Prostate gland (tissue), 2 donors: ENCODE measurements around the gene AS3MT. TPM values are rescaled to one million over a fixed set of nuclear protein-coding genes. Genes with fewer than 3 reads are reported as not detected.

ENCODE experiments used
- DNase-seq: peaks from one replicate; pipeline ENCODE4 v3.0.0-alpha.2; 2019; ENCODE audit warnings: low spot score
- H3K27ac ChIP-seq, 2 donors: fragments of 200-600 bp; sonication (generic); 2 replicates each; pipeline ENCODE4 v1.5.1; 2017 to 2019
- H3K27me3 ChIP-seq: fragments of 200-600 bp; sonication (generic); replicated peaks from 2 replicates; pipeline ENCODE4 v1.5.1; 2019; ENCODE audit not compliant: insufficient read depth
- H3K36me3 ChIP-seq, 2 donors: fragments of 200-600 bp; sonication (generic); 1 replicate in 1 of 2; 2 replicates in 1 of 2; pipeline versions ENCODE4 v1.5.1 to v1.8.1; 2017 to 2019
- H3K4me1 ChIP-seq: fragments of 200-600 bp; sonication (generic); replicated peaks from 2 replicates; pipeline ENCODE4 v1.5.1; 2019
- H3K4me3 ChIP-seq, 2 donors: fragments of 200-600 bp; sonication (generic); 2 replicates each; pipeline ENCODE4 v1.5.1; 2017 to 2019
- H3K9me3 ChIP-seq: fragments of 200-600 bp; sonication (generic); 2 replicates; pipeline ENCODE4 v1.5.1; 2017
- POLR2A ChIP-seq: fragments of 450-650 bp; IDR thresholded peaks from one replicate; pipeline ENCODE4 v1.6.1; 2016; ENCODE audit warnings: antibody characterized with exemption, mild to moderate bottlenecking
- POLR2AphosphoS5 ChIP-seq: sonication (generic); formaldehyde crosslinking; IDR thresholded peaks from one replicate; pipeline ENCODE4 v1.6.1; 2017; ENCODE audit warnings: antibody characterized with exemption
- WGBS: methylation state at CpG from one replicate; pipeline ENCODE4 v1.1.5; 2018; 5-methylcytosine and 5-hydroxymethylcytosine counted together
- intact Hi-C: fragments of 100-400 bp; cut with DNase I; formaldehyde crosslinking; loops from one replicate; pipeline ENCODE4 v1.14.2; 2022
- total RNA-seq, 2 donors: library from RNA; depleted of rRNA; stranded (reverse); fragments of >200 nt; gene quantifications; one replicate each; pipeline ENCODE4 v1.1.0, GENCODE V29; 2016
- TF ChIP-seq, protein P1 (sequence below), 4 experiments: fragments of 200-600 bp in 2 of 4; fragments of 450-650 bp in 2 of 4; sonication (generic) in 2 of 4; IDR thresholded peaks; 1 replicate in 3 of 4; 2 replicates in 1 of 4; pipeline ENCODE4 v1.5.1; 2016 to 2019; ENCODE audit warnings: antibody characterized with exemption in 4 of 4, mild to moderate bottlenecking in 2 of 4, moderate library complexity in 2 of 4

The AS3MT gene
- total RNA-seq, 2 donors from 2014 or later: 8.4 to 17.4 TPM

DNA sequence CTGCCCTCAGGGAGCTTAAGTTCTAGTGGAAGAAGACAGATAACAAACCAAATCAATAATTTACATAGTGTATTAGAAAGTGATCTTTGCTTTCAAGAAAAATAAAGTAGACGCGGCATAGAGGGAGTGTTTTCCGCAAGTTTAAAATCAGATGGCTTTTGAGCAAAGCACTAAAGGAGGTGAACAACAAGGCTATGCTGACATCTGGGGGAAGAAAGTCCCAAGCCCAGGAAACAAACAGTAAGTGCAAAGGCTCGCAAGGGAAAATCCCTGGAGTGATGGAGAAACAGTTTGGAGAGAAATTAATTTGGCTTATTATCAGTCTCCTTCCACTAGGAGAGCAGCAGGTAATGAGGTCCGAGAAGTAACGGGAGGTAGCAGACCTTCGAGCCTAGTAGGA, 46.9 kb downstream of the AS3MT start:
- DNase-seq: no peak
- Histone ChIP-seq H3K36me3 (no peaks in the 10 kb centered on the region), H3K27me3 (no peaks in the 10 kb centered on the region), H3K9me3 (no peaks in the 10 kb centered on the region), H3K4me3 (no peak overlapping the region), H3K27ac (no peak overlapping the region), H3K4me1 (peaks cover 8% of the 10 kb centered on the region)
- 94% methylated on average over 7 of the region's 7 CpGs for WGBS
- TF ChIP-seq POLR2AphosphoS5 (no peak), POLR2A (no peak)
- TF ChIP-seq, protein P1, sequence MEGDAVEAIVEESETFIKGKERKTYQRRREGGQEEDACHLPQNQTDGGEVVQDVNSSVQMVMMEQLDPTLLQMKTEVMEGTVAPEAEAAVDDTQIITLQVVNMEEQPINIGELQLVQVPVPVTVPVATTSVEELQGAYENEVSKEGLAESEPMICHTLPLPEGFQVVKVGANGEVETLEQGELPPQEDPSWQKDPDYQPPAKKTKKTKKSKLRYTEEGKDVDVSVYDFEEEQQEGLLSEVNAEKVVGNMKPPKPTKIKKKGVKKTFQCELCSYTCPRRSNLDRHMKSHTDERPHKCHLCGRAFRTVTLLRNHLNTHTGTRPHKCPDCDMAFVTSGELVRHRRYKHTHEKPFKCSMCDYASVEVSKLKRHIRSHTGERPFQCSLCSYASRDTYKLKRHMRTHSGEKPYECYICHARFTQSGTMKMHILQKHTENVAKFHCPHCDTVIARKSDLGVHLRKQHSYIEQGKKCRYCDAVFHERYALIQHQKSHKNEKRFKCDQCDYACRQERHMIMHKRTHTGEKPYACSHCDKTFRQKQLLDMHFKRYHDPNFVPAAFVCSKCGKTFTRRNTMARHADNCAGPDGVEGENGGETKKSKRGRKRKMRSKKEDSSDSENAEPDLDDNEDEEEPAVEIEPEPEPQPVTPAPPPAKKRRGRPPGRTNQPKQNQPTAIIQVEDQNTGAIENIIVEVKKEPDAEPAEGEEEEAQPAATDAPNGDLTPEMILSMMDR (IDR thresholded peaks at IDR 0.05): no peak
- intact Hi-C loops: loop anchor here (2.0 kb wide), 1 partner anchor 329 kb away; the partner anchor contains the start of gene RPEL1

DNA sequence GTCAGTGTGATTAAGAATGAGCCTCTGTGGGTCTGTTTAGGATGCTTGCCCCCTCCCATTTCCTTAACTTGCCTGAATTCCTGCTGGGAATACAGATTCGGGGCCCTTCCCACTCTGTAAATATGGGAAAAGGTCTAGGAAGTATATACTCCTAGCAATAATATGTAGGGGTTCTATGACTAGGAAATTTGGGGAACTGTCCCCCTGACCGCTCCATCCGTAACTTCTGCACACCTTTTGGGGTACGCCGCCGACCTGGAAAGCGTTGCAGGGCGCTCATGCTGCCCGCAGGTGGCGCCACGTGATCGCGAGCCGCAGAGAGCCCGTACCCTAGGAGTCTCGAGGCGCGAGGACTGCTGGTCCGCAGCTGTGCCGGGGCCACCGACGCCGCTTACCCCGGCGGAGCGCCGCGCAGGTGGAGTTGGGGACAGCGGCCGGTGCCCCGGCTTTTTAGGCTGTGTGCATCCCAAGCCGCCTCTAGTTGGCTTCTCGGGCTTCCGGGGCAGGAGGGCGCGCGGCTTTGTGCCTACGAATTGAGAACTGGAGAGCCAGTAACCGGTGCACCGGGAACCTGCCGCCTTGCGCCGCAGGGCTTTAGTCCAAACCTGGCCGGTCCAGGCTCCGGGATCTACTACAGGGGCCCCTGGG, 48.2 kb downstream of the AS3MT start:
- H3K4me3 ChIP-seq: peak overlapping the region; percentile 69 to 96
- 2% methylated on average over 20 of the region's 45 CpGs for WGBS
- peaks cover 8% of the 10 kb centered on the region for H3K4me1 ChIP-seq
- no peaks in the 10 kb centered on the region for H3K9me3 ChIP-seq
- peak; percentile 82 for DNase-seq
- H3K27ac ChIP-seq: peak overlapping the region; percentile 95 to 96
- intact Hi-C loops: loop anchor here (2.0 kb wide), 1 partner anchor 327 kb away; the partner anchor contains the start of gene RPEL1
- H3K27me3 ChIP-seq: no peaks in the 10 kb centered on the region
- TF ChIP-seq, protein P1 (IDR thresholded peaks at IDR 0.05): peak; percentile 96 to 99 (median 99)
- TF ChIP-seq POLR2A (no peak), POLR2AphosphoS5 (no peak)
- H3K36me3 ChIP-seq: no peaks in the 10 kb centered on the region

DNA sequence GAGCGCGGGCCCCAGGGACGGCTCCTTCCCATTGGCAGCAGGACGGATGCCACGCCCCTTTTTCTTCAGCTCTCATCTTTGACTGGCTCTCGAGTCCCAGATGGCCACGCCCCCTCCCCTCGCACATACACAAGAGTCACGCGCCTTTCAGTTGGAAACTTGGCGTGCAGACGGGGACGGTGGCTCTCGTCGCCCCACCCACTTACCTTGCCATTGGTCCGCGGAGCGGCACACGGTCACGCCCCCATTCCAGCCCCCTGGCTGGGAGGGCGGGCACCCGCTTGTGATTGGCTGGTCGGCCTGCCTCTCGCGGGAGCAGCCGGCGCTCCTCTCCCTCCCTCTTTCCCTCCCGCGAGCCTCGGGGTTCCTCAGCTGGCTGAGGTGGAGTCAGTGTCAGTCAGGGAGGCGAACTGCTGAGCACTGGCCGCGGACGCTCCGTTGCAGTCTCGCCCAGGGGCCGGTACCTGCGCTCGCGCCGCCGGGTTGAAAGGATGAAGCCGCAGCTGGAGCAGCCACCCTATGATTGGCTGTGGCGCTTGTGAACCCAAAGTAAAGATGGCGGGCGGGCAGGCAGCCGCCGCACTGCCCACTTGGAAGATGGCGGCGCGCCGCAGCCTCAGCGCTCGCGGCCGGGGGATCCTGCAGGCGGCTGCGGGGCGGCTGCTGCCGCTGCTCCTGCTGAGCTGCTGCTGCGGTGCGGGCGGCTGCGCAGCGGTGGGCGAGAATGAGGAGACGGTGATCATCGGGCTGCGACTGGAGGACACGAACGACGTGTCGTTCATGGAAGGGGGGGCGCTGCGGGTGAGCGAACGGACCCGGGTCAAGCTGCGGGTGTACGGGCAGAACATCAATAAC, 48.9 kb downstream of the AS3MT start, which contains the start of gene CNNM2:
TSS of gene CNNM2 (plus strand) at position 333 of the 855 bp plus-strand sequence. CDS start at position 520, 187 bp downstream.
- peaks cover 8% of the 10 kb centered on the region for H3K4me1 ChIP-seq
- WGBS: under 1% methylated on average over 71 of the region's 80 CpGs
- TF ChIP-seq POLR2AphosphoS5: peak; percentile 91
- TF ChIP-seq, protein P1 (IDR thresholded peaks at IDR 0.05): peak in 1 of 4 experiments; percentile 51
- TF ChIP-seq POLR2A: no peak

DNA sequence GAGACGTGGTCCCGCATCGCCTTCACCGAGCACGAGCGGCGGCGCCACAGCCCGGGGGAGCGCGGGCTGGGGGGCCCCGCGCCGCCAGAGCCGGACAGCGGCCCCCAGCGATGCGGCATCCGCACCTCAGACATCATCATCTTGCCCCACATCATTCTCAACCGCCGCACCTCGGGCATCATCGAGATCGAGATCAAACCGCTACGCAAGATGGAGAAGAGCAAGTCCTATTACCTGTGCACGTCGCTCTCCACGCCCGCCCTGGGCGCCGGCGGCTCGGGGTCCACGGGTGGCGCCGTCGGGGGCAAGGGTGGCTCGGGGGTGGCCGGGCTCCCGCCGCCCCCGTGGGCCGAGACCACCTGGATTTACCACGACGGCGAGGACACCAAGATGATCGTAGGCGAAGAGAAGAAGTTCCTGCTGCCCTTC, 49.6 kb downstream of the AS3MT start:
- WGBS: under 1% methylated on average over 21 of the region's 49 CpGs
- H3K4me3 ChIP-seq: peak overlapping the region; percentile 69 to 96
- no peaks in the 10 kb centered on the region for H3K36me3 ChIP-seq
- no peaks in the 10 kb centered on the region for H3K9me3 ChIP-seq
- peak overlapping the region; percentile 95 to 96 for H3K27ac ChIP-seq
- TF ChIP-seq POLR2A (no peak), POLR2AphosphoS5 (no peak)
- TF ChIP-seq, protein P1 (IDR thresholded peaks at IDR 0.05): no peak
- H3K4me1 ChIP-seq: peaks cover 8% of the 10 kb centered on the region
- no peaks in the 10 kb centered on the region for H3K27me3 ChIP-seq
- intact Hi-C loops: loop anchor here (2.0 kb wide), 2 partner anchors 150 to 274 kb away; partner anchors contain the start of gene NT5C2
- DNase-seq: no peak

More for the DNA sequence above, 48.9 kb downstream of the AS3MT start, which contains the start of gene CNNM2:
- peak within 1 kb of the TSS; percentile 69 to 96 for H3K4me3 ChIP-seq
- intact Hi-C loops: loop anchor here (2.0 kb wide), 3 partner anchors 151 to 327 kb away; partner anchors contain the start of genes NT5C2 and RPEL1
- H3K27me3 ChIP-seq: no peaks in the 10 kb centered on the region
- H3K36me3 ChIP-seq: no peaks in the 10 kb centered on the region
- H3K27ac ChIP-seq: peak within 1 kb of the TSS; percentile 95 to 96
- DNase-seq: peak; percentile 100
- no peaks in the 10 kb centered on the region for H3K9me3 ChIP-seq
